ENCODE results near the gene CYP46A1. TPM values are rescaled to one million over a fixed set of nuclear protein-coding genes. Genes with fewer than 3 reads are reported as not detected.

The CYP46A1 gene
- total RNA-seq, 1 experiment from 2014 or later, result 0.30 TPM

GRCh38 chr14:99686557-99687283, 2.6 kb downstream of the CYP46A1 start:
- peaks cover 6% of the 10 kb centered on the region for H3K4me1 Mint-ChIP-seq (ENCODE audit: insufficient read depth, unreplicated experiment)
- H3K27me3 Mint-ChIP-seq (ENCODE audit: insufficient read depth, unreplicated experiment), result peaks cover 50% of the 10 kb centered on the region
- ChIA-PET CTCF (interaction anchor here (0.9 to 3.1 kb wide), 2 partner anchors 13 to 31 kb away, joined by 3 to 7 read pairs; no protein-coding TSS in a partner anchor), POLR2A (no interaction called here)
- DNase-seq (ENCODE audit: unreplicated experiment), result no peak
- TF ChIP-seq, protein P1, sequence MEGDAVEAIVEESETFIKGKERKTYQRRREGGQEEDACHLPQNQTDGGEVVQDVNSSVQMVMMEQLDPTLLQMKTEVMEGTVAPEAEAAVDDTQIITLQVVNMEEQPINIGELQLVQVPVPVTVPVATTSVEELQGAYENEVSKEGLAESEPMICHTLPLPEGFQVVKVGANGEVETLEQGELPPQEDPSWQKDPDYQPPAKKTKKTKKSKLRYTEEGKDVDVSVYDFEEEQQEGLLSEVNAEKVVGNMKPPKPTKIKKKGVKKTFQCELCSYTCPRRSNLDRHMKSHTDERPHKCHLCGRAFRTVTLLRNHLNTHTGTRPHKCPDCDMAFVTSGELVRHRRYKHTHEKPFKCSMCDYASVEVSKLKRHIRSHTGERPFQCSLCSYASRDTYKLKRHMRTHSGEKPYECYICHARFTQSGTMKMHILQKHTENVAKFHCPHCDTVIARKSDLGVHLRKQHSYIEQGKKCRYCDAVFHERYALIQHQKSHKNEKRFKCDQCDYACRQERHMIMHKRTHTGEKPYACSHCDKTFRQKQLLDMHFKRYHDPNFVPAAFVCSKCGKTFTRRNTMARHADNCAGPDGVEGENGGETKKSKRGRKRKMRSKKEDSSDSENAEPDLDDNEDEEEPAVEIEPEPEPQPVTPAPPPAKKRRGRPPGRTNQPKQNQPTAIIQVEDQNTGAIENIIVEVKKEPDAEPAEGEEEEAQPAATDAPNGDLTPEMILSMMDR (IDR thresholded peaks at IDR 0.05; ENCODE audit: unreplicated experiment), result no peak
- H3K27ac Mint-ChIP-seq (ENCODE audit: low read depth, unreplicated experiment), result no peak overlapping the region
- no peaks in the 10 kb centered on the region for H3K9me3 Mint-ChIP-seq (ENCODE audit: unreplicated experiment)
- BruUV-seq (replicated peaks), result no TSS peak
- intact Hi-C loops (cut with micrococcal nuclease), result no loop called here
- H3K4me3 Mint-ChIP-seq (ENCODE audit: unreplicated experiment), result no peak overlapping the region
- H3K36me3 Mint-ChIP-seq (ENCODE audit: insufficient read depth, unreplicated experiment), result no peaks in the 10 kb centered on the region

GRCh38 chr14:99687284-99688209, 3.4 kb downstream of the CYP46A1 start:
- no TSS peak for BruUV-seq (replicated peaks)
- H3K27me3 Mint-ChIP-seq (ENCODE audit: insufficient read depth, unreplicated experiment), result peaks cover 50% of the 10 kb centered on the region
- H3K4me3 Mint-ChIP-seq (ENCODE audit: unreplicated experiment), result no peak overlapping the region
- intact Hi-C loops (cut with micrococcal nuclease), result no loop called here
- CTCF ChIA-PET, result interaction anchor here (0.9 to 3.1 kb wide), 5 partner anchors 10 to 159 kb away, joined by 3 to 7 read pairs (median 4); no protein-coding TSS in a partner anchor
- TF ChIP-seq, protein P1 (IDR thresholded peaks at IDR 0.05; ENCODE audit: unreplicated experiment), result peak; percentile 77
- H3K9me3 Mint-ChIP-seq (ENCODE audit: unreplicated experiment), result no peaks in the 10 kb centered on the region
- H3K36me3 Mint-ChIP-seq (ENCODE audit: insufficient read depth, unreplicated experiment), result no peaks in the 10 kb centered on the region
- peak; percentile 36 for DNase-seq (ENCODE audit: unreplicated experiment)
- H3K27ac Mint-ChIP-seq (ENCODE audit: low read depth, unreplicated experiment), result no peak overlapping the region
- POLR2A ChIA-PET, result no interaction called here
- H3K4me1 Mint-ChIP-seq (ENCODE audit: insufficient read depth, unreplicated experiment), result peaks cover 4% of the 10 kb centered on the region

GRCh38 chr14:99688210-99688581, 4.1 kb downstream of the CYP46A1 start:
- no peaks in the 10 kb centered on the region for H3K36me3 Mint-ChIP-seq (ENCODE audit: insufficient read depth, unreplicated experiment)
- DNase-seq (ENCODE audit: unreplicated experiment), result no peak
- ChIA-PET CTCF (interaction anchor here (0.6 to 3.1 kb wide), 7 partner anchors 9 to 229 kb away, joined by 3 to 7 read pairs (median 4); no protein-coding TSS in a partner anchor), POLR2A (no interaction called here)
- no peaks in the 10 kb centered on the region for H3K4me1 Mint-ChIP-seq (ENCODE audit: insufficient read depth, unreplicated experiment)
- no peaks in the 10 kb centered on the region for H3K9me3 Mint-ChIP-seq (ENCODE audit: unreplicated experiment)
- TF ChIP-seq, protein P1 (IDR thresholded peaks at IDR 0.05; ENCODE audit: unreplicated experiment), result no peak
- H3K27ac Mint-ChIP-seq (ENCODE audit: low read depth, unreplicated experiment), result no peak overlapping the region
- no TSS peak for BruUV-seq (replicated peaks)
- H3K27me3 Mint-ChIP-seq (ENCODE audit: insufficient read depth, unreplicated experiment), result peaks cover 50% of the 10 kb centered on the region
- intact Hi-C loops (cut with micrococcal nuclease), result no loop called here
- no peak overlapping the region for H3K4me3 Mint-ChIP-seq (ENCODE audit: unreplicated experiment)

GRCh38 chr14:99688629-99689028, 4.5 kb downstream of the CYP46A1 start:
- Mint-ChIP-seq H3K27ac (ENCODE audit: low read depth, unreplicated experiment) (no peak overlapping the region), H3K4me1 (ENCODE audit: insufficient read depth, unreplicated experiment) (no peaks in the 10 kb centered on the region), H3K27me3 (ENCODE audit: insufficient read depth, unreplicated experiment) (peaks cover 50% of the 10 kb centered on the region), H3K4me3 (ENCODE audit: unreplicated experiment) (no peak overlapping the region), H3K9me3 (ENCODE audit: unreplicated experiment) (no peaks in the 10 kb centered on the region), H3K36me3 (ENCODE audit: insufficient read depth, unreplicated experiment) (no peaks in the 10 kb centered on the region)
- POLR2A ChIA-PET, result no interaction called here
- CTCF ChIA-PET, result interaction anchor here (0.6 to 3.1 kb wide), 9 partner anchors 9 to 229 kb away, joined by 3 to 7 read pairs (median 4); no protein-coding TSS in a partner anchor
- TF ChIP-seq, protein P1 (IDR thresholded peaks at IDR 0.05; ENCODE audit: unreplicated experiment), result no peak
- BruUV-seq (replicated peaks), result no TSS peak
- DNase-seq (ENCODE audit: unreplicated experiment), result no peak
- intact Hi-C loops (cut with micrococcal nuclease), result no loop called here

Measured in MCF 10A (cell line).